ENCODE results near the gene EYA2.

GRCh38 chr20:46951405-46951804 lies 56.8 kb downstream of the EYA2 start:
- TF ChIP-seq, protein P1, sequence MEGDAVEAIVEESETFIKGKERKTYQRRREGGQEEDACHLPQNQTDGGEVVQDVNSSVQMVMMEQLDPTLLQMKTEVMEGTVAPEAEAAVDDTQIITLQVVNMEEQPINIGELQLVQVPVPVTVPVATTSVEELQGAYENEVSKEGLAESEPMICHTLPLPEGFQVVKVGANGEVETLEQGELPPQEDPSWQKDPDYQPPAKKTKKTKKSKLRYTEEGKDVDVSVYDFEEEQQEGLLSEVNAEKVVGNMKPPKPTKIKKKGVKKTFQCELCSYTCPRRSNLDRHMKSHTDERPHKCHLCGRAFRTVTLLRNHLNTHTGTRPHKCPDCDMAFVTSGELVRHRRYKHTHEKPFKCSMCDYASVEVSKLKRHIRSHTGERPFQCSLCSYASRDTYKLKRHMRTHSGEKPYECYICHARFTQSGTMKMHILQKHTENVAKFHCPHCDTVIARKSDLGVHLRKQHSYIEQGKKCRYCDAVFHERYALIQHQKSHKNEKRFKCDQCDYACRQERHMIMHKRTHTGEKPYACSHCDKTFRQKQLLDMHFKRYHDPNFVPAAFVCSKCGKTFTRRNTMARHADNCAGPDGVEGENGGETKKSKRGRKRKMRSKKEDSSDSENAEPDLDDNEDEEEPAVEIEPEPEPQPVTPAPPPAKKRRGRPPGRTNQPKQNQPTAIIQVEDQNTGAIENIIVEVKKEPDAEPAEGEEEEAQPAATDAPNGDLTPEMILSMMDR (IDR thresholded peaks at IDR 0.05; ENCODE audit: low read depth, low read length, missing input control): no peak
- TF ChIP-seq TAF1 (conservative IDR thresholded peaks at IDR 0.05) (no peak), JUND (IDR thresholded peaks at IDR 0.05) (no peak), EGR1 (IDR thresholded peaks at IDR 0.05; ENCODE audit: low read depth in 2 of 2) (no peak), YY1 (IDR thresholded peaks at IDR 0.05) (no peak), RAD21 (IDR thresholded peaks at IDR 0.05) (no peak), FOXA1 (IDR thresholded peaks at IDR 0.05) (no peak), SP1 (IDR thresholded peaks at IDR 0.05) (no peak), GABPA (IDR thresholded peaks at IDR 0.05 in 1 of 2, conservative IDR thresholded peaks at IDR 0.05 in 1 of 2) (no peak)
- TF ChIP-seq, protein P2, sequence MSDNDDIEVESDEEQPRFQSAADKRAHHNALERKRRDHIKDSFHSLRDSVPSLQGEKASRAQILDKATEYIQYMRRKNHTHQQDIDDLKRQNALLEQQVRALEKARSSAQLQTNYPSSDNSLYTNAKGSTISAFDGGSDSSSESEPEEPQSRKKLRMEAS (IDR thresholded peaks at IDR 0.05): no peak
- TF ChIP-seq, protein P3, sequence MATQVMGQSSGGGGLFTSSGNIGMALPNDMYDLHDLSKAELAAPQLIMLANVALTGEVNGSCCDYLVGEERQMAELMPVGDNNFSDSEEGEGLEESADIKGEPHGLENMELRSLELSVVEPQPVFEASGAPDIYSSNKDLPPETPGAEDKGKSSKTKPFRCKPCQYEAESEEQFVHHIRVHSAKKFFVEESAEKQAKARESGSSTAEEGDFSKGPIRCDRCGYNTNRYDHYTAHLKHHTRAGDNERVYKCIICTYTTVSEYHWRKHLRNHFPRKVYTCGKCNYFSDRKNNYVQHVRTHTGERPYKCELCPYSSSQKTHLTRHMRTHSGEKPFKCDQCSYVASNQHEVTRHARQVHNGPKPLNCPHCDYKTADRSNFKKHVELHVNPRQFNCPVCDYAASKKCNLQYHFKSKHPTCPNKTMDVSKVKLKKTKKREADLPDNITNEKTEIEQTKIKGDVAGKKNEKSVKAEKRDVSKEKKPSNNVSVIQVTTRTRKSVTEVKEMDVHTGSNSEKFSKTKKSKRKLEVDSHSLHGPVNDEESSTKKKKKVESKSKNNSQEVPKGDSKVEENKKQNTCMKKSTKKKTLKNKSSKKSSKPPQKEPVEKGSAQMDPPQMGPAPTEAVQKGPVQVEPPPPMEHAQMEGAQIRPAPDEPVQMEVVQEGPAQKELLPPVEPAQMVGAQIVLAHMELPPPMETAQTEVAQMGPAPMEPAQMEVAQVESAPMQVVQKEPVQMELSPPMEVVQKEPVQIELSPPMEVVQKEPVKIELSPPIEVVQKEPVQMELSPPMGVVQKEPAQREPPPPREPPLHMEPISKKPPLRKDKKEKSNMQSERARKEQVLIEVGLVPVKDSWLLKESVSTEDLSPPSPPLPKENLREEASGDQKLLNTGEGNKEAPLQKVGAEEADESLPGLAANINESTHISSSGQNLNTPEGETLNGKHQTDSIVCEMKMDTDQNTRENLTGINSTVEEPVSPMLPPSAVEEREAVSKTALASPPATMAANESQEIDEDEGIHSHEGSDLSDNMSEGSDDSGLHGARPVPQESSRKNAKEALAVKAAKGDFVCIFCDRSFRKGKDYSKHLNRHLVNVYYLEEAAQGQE (IDR thresholded peaks at IDR 0.05): no peak
